Left lung (tissue), 10 donors: ENCODE measurements around the gene CPLANE2. TPM values are rescaled to one million over a fixed set of nuclear protein-coding genes. Genes with fewer than 3 reads are reported as not detected.
A peak's percentile ranks its signal among the peaks of the same experiment; 100 is the strongest.

Experiments
- ATAC-seq: fragments of 200-7000 bp; cut with Tn5 transposase; one replicate; pipeline ENCODE4 v1.9.1; 2020; ENCODE audit warnings: moderate library complexity
- DNase-seq, 4 donors: peaks; one replicate each; pipeline ENCODE4 v3.0.0-alpha.2; 2013 to 2020
- H3K27ac ChIP-seq, 2 donors: fragments of 200-600 bp; sonication (generic) in 1 of 2; one replicate each; pipeline versions ENCODE4 v1.5.0 to v1.8.0; 2020 to 2021
- H3K27me3 ChIP-seq, 2 donors: fragments of 200-600 bp; sonication (generic) in 1 of 2; one replicate each; pipeline versions ENCODE4 v1.5.0 to v1.8.0; 2020 to 2021
- H3K36me3 ChIP-seq, 2 donors: fragments of 200-600 bp; sonication (generic) in 1 of 2; one replicate each; pipeline versions ENCODE4 v1.5.0 to v1.8.0; 2020 to 2021
- H3K4me1 ChIP-seq, 2 donors: fragments of 200-600 bp; one replicate each; pipeline ENCODE4 v1.8.0; 2021
- H3K4me3 ChIP-seq, 2 donors: fragments of 200-600 bp; sonication (generic) in 1 of 2; one replicate each; pipeline versions ENCODE4 v1.5.0 to v1.8.0; 2020 to 2021; ENCODE audit warnings: mild to moderate bottlenecking in 1 of 2
- H3K9me3 ChIP-seq, 2 donors: fragments of 200-600 bp; sonication (generic) in 1 of 2; one replicate each; pipeline versions ENCODE4 v1.5.0 to v1.8.0; 2020 to 2021
- CTCF ChIP-seq, 2 donors: fragments of 200-600 bp; sonication (generic) in 1 of 2; IDR thresholded peaks; one replicate each; pipeline versions ENCODE4 v1.5.0 to v1.8.0; 2021; ENCODE audit warnings: antibody characterized with exemption in 2 of 2
- intact Hi-C, 2 donors: fragments of 100-400 bp; cut with DNase I; formaldehyde crosslinking; loops; one replicate each; pipeline versions ENCODE4 v1.11.2 to v1.14.2; 2022
- polyA plus RNA-seq, 6 donors: library from polyadenylated mRNA; unstranded; fragments of 120-200 nt; gene quantifications; one replicate each; pipeline ENCODE4 v1.2.1, GENCODE V29; 2013; ENCODE audit not compliant: insufficient read length in 6 of 6
- total RNA-seq, 2 donors: library from RNA; stranded (reverse); fragmentation: NEBNext Ultra II Directional; extraction: Animal tissue kit (Norgen Biotek cat#: 25700); gene quantifications; one replicate each; pipeline ENCODE4 v1.2.1, GENCODE V29; 2021
- donor health status: DM: no; HTN: yes; CAD: no.
- donor health status: DM: no; HTN: no; CAD: no.

CPLANE2 gene
- total and polyA plus RNA-seq, 8 donors, result 3.9 to 8.9 (median 5.3) TPM

GRCh38 chr1:16191916-16192546, 45.0 kb downstream of the CPLANE2 start:
- H3K9me3 ChIP-seq, result no peaks in the 10 kb centered on the region
- TF ChIP-seq CTCF (IDR thresholded peaks at IDR 0.05), result no peak
- DNase-seq (peak in 1 of 4 donors; percentile 48), ATAC-seq (no peak)
- H3K27me3 ChIP-seq, result no peaks in the 10 kb centered on the region
- H3K4me1 ChIP-seq, result peaks cover 0 to 7% of the 10 kb centered on the region in 2 donors
- no peak overlapping the region for H3K27ac ChIP-seq
- intact Hi-C loops, result loop anchor here in 1 of 2 donors (10.0 kb wide), 1 partner anchor 117 kb away; the partner anchor contains the start of gene FAM131C
- H3K4me3 ChIP-seq, result no peak overlapping the region
- no peaks in the 10 kb centered on the region for H3K36me3 ChIP-seq

GRCh38 chr1:16191309-16191708, 45.7 kb downstream of the CPLANE2 start:
- no peaks in the 10 kb centered on the region for H3K36me3 ChIP-seq
- no peak for TF ChIP-seq CTCF (IDR thresholded peaks at IDR 0.05)
- H3K27me3 ChIP-seq, result no peaks in the 10 kb centered on the region
- no peak overlapping the region for H3K4me3 ChIP-seq
- no peaks in the 10 kb centered on the region for H3K9me3 ChIP-seq
- intact Hi-C loops, result loop anchor here in 1 of 2 donors (10.0 kb wide), 1 partner anchor 117 kb away; the partner anchor contains the start of gene FAM131C
- DNase-seq (peak in 1 of 4 donors; percentile 31), ATAC-seq (no peak)
- peaks cover 0 to 7% of the 10 kb centered on the region in 2 donors for H3K4me1 ChIP-seq
- no peak overlapping the region for H3K27ac ChIP-seq

DNA sequence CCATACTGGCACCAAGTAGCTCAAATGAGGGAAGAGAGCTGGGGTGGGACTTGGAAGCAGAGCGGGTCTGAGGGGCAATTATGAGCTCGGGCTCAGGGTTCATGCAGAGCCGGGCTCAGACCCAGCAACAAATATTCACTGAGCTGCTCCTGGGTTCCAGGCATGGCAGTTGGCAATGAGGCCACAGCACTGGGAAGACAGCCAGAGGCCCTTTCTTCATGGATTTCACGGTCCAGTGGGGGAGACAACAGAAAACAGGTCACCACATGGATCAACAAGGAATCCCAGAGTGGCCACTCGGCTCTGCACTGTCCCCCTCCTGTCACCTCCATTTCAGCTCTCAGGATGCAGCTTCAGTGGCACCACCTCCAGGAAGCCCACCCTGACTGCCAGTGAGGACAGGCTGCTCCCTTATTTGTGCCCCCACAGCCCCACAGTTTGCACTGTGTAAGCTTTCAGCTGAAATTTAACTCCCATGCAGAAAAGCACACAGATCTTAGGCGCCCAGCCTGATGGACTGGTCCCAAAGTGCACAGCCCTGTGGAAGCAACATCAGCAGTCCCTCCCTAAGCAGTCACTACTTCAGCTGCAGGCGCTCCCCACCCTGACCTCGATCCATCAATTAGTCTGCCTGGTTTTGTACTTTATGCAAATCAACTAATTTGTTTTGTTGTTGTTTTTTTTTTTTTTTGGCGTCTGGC, 46.9 kb downstream of the CPLANE2 start:
- intact Hi-C loops, result loop anchor here (2.0 to 10.0 kb wide), 3 partner anchors 52 to 115 kb away; partner anchors contain the start of gene FAM131C (in 1 of the 2)
- no peak for ATAC-seq
- TF ChIP-seq CTCF (IDR thresholded peaks at IDR 0.05), result no peak
- Histone ChIP-seq H3K9me3 (no peaks in the 10 kb centered on the region), H3K27ac (no peak overlapping the region), H3K27me3 (no peaks in the 10 kb centered on the region), H3K36me3 (no peaks in the 10 kb centered on the region), H3K4me1 (peaks cover 0 to 7% of the 10 kb centered on the region in 2 donors), H3K4me3 (no peak overlapping the region)
- DNase-seq, result peak in 1 of 4 donors; percentile 37

- Histone ChIP-seq H3K4me3 (no peak overlapping the region), H3K36me3 (no peaks in the 10 kb centered on the region), H3K4me1 (peaks cover 0 to 7% of the 10 kb centered on the region in 2 donors), H3K27ac (no peak overlapping the region), H3K9me3 (no peaks in the 10 kb centered on the region), H3K27me3 (no peaks in the 10 kb centered on the region)
- no peak for TF ChIP-seq CTCF (IDR thresholded peaks at IDR 0.05)
- ATAC-seq (no peak), DNase-seq (peak in 1 of 4 donors; percentile 5)
- intact Hi-C loops, result loop anchor here in 1 of 2 donors (2.0 to 5.0 kb wide), 2 partner anchors 53 to 110 kb away; no protein-coding TSS in a partner anchor
These were observed 48.0 kb downstream of the CPLANE2 start for GRCh38 chr1:16189003-16189402.
